Iris pigment epithelial cell (primary cell): ENCODE data around the gene CTDSP2.
A peak's percentile ranks its signal among the peaks of the same experiment; 100 is the strongest.
"Not testable (repeated sequence)": the region's sequence is repeated elsewhere in the genome, so short reads cannot be mapped to it uniquely, and the experiment has no call there.

Experiments
- DNase-seq: peaks from one replicate; pipeline ENCODE4 v3.0.0-alpha.2; 2011; ENCODE audit warnings: low read depth

Gene CTDSP2

GRCh38 chr12:57835366-57836288 lies 10.9 kb downstream of the CTDSP2 start:
- DNase-seq = no peak

GRCh38 chr12:57834086-57834876 lies 12.2 kb downstream of the CTDSP2 start:
- DNase-seq = no peak

- no peak for DNase-seq
Measured at GRCh38 chr12:57833672-57834071, 12.9 kb downstream of the CTDSP2 start.

- no peak for DNase-seq
Measured at GRCh38 chr12:57832966-57833365, 13.6 kb downstream of the CTDSP2 start.

DNA sequence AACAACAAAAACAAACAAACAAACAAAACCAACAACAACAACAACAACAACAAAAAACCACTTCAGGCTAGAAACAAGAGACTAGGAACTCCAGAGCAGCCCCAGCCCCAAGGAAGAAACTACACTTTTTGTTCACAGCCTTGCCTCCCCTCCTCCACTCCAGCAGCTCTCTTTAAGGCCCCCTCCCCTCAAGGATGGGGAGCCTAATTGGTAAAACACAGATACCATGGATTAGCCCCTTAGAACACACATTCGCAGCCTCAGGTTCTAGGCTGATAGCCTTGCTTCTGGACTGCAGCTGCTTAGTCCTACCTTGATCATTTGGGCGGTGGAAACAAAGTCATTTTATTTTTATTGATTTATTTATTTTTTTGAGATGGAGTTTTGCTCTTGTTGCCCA lies 16.1 kb downstream of the CTDSP2 start:
- no peak for DNase-seq

GRCh38 chr12:57829025-57829777 lies 17.3 kb downstream of the CTDSP2 start:
- no peak for DNase-seq

- DNase-seq = no peak
Measured at GRCh38 chr12:57826966-57827365, 19.6 kb downstream of the CTDSP2 start.

- no peak for DNase-seq
Measured at GRCh38 chr12:57826400-57826799, 20.1 kb downstream of the CTDSP2 start.

DNA sequence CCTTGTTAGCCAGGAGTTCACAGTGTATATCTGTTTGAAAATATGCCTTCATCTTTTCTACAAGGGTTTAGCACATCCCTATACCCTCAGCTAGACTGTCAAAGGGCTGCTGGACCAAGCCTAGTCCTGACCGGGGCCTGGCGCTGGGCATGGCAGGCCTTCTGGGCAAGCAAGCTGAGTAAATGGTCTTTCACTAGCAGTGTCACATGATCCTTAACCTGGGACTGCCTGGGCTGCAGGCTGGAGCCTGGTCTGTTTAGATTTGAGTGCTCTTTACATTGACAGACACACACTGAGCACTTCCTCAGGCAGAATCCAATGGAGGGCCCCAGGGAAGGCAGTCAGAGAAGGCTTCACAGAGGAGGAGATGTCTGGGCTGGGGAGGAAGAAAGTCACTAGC lies 21.1 kb downstream of the CTDSP2 start:
- DNase-seq = no peak

- DNase-seq = no peak
Measured at GRCh38 chr12:57823908-57824640, 22.5 kb downstream of the CTDSP2 start.

- DNase-seq = no peak
Measured at GRCh38 chr12:57823131-57823907, 23.2 kb downstream of the CTDSP2 start.

DNA sequence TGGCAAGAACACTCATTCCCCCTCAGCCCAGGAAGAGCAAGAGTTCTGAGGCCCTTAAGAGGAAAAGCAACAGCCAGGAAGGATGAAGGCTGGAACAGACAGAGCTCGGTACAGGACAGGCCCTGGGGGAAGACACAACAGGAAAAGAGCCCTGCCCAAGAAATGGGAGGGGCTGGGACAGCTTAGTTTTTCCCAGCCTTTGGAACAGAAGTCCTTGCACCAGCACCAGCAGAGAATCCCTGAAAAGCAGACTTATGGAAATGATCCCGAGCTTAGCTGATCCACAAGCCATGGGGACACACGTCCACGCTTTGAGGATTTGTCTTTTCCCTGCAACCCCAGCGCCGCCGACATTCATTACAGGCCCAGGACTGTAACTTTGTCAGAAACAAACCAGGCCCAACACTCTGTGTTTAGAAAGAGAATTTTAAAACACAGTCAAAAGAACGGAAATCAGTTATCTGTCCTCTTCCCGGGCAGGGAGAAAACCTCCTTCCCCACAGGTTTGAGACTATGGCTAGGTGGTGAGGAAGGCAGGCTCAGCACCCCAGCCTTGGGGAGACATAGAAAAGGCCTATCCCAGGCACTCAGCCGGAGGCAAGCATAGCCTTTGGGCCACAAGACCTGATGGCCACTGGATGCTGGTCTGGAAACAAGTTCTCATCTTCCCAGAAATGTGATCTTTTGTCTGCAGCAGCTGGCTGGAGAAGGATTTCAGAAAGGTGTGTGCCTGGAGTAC lies 24.0 kb downstream of the CTDSP2 start:
- no peak for DNase-seq

- no peak for DNase-seq
Measured at GRCh38 chr12:57821474-57822214, 24.9 kb downstream of the CTDSP2 start.

GRCh38 chr12:57821015-57821414 lies 25.5 kb downstream of the CTDSP2 start:
- DNase-seq = not testable (repeated sequence)

GRCh38 chr12:57820119-57820518 lies 26.4 kb downstream of the CTDSP2 start:
- DNase-seq = not testable (repeated sequence)

DNA sequence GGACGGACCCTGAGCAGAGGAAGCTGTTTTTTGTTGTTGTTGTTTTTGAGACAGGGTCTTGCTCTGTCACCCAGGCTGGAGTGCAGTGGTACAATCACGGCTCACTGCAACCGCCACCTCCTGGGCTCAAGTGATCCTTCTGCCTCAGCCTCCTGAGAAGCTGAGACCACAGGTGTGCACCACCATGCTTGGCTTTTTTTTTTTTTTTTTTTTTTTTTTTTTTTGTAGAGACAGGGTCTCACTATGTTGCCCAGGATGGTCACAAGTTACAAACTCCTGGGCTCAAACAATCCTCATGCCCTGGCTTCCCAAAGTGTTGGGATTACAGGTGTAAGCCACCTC lies 28.6 kb downstream of the CTDSP2 start:
- not testable (repeated sequence) for DNase-seq

GRCh38 chr12:57817261-57817989 lies 29.1 kb downstream of the CTDSP2 start:
- DNase-seq = no peak

GRCh38 chr12:57816855-57817151 lies 29.7 kb downstream of the CTDSP2 start:
- DNase-seq = peak; percentile 45
